ENCODE results near the gene PSMA6.
"Not testable (repeated sequence)": the region's sequence is repeated elsewhere in the genome, so short reads cannot be mapped to it uniquely, and the experiment has no call there.

PSMA6 gene

GRCh38 chr14:35285168-35286002 is 6.8 kb upstream of the PSMA6 start:
- peak; percentile 50 for DNase-seq

GRCh38 chr14:35286003-35286600 is 6.1 kb upstream of the PSMA6 start:
- DNase-seq = no peak

GRCh38 chr14:35286707-35287106 is 5.5 kb upstream of the PSMA6 start:
- DNase-seq = no peak

GRCh38 chr14:35287431-35288013 is 4.7 kb upstream of the PSMA6 start:
- DNase-seq = no peak

- DNase-seq = no peak
Observed at GRCh38 chr14:35289623-35290022, 2.6 kb upstream of the PSMA6 start.

- DNase-seq = no peak
Observed at GRCh38 chr14:35292770-35293561, 784 bp downstream of the PSMA6 start.

- DNase-seq = no peak
Observed at GRCh38 chr14:35295845-35296161, 3.6 kb downstream of the PSMA6 start.

GRCh38 chr14:35296545-35296944 is 4.4 kb downstream of the PSMA6 start:
- no peak for DNase-seq

GRCh38 chr14:35297706-35298105 is 5.5 kb downstream of the PSMA6 start:
- DNase-seq = no peak

GRCh38 chr14:35298351-35298750 is 6.2 kb downstream of the PSMA6 start:
- DNase-seq = no peak

GRCh38 chr14:35299708-35300107 is 7.5 kb downstream of the PSMA6 start:
- DNase-seq = no peak

GRCh38 chr14:35300228-35300627 is 8.0 kb downstream of the PSMA6 start:
- DNase-seq = no peak

GRCh38 chr14:35301334-35301733 is 9.2 kb downstream of the PSMA6 start:
- DNase-seq = not testable (repeated sequence)

GRCh38 chr14:35301735-35302528 is 9.8 kb downstream of the PSMA6 start:
- DNase-seq = no peak

GRCh38 chr14:35303149-35303935 is 11.2 kb downstream of the PSMA6 start:
- no peak for DNase-seq

GRCh38 chr14:35304812-35305462 is 12.8 kb downstream of the PSMA6 start:
- DNase-seq = no peak

GRCh38 chr14:35305633-35306032 is 13.5 kb downstream of the PSMA6 start:
- DNase-seq = no peak

GRCh38 chr14:35306114-35306513 is 13.9 kb downstream of the PSMA6 start:
- DNase-seq = no peak

GRCh38 chr14:35317820-35318219 is 25.6 kb downstream of the PSMA6 start:
- no peak for DNase-seq

GRCh38 chr14:35319509-35319908 is 27.3 kb downstream of the PSMA6 start:
- no peak for DNase-seq

GRCh38 chr14:35320472-35320871 is 28.3 kb downstream of the PSMA6 start:
- DNase-seq = no peak
